HepG2 (cell line): ENCODE data around the gene CPPED1.
A peak's percentile ranks its signal among the peaks of the same experiment; 100 is the strongest.

ENCODE experiments used
- CCAR2 ChIP-seq: fragments of 200-400 bp; formaldehyde crosslinking; optimal IDR thresholded peaks from 2 replicates; pipeline ENCODE3; 2018; ENCODE audit warnings: low read depth, mild to moderate bottlenecking, low read length, moderate library complexity
- PAWR ChIP-seq: sonication (generic); formaldehyde crosslinking; IDR thresholded peaks from 2 replicates; pipeline ENCODE4 v1.4.0; 2020; ENCODE audit warnings: missing genetic modification reagents, mild to moderate bottlenecking, borderline replicate concordance
- POLR2AphosphoS5 ChIP-seq: IDR thresholded peaks from 2 replicates; pipeline ENCODE4 v1.6.1; 2012; ENCODE audit warnings: low read depth, low read length
- SALL2 ChIP-seq: sonication (generic); formaldehyde crosslinking; IDR thresholded peaks from 2 replicates; pipeline ENCODE4 v1.8.1; 2023; ENCODE audit warnings: mild to moderate bottlenecking, missing genetic modification reagents, inconsistent platforms
- ZBTB10 ChIP-seq: sonication (generic); formaldehyde crosslinking; IDR thresholded peaks from 2 replicates; pipeline ENCODE4 v1.4.0; 2020; ENCODE audit warnings: missing genetic modification reagents, borderline replicate concordance
- TF ChIP-seq, protein P1 (sequence below): sonication (generic); formaldehyde crosslinking; IDR thresholded peaks from 2 replicates; pipeline ENCODE4 v1.5.0; 2020; ENCODE audit warnings: mild to moderate bottlenecking, missing genetic modification reagents, moderate library complexity
- TF ChIP-seq, protein P2 (sequence below): IDR thresholded peaks from 2 replicates; pipeline ENCODE4 v1.6.1; 2012; ENCODE audit warnings: inconsistent platforms

- TF ChIP-seq CCAR2 (no peak), ZBTB10 (CRISPR knock-in tag) (no peak), SALL2 (no peak), POLR2AphosphoS5 (no peak), PAWR (no peak)
- TF ChIP-seq, protein P1, sequence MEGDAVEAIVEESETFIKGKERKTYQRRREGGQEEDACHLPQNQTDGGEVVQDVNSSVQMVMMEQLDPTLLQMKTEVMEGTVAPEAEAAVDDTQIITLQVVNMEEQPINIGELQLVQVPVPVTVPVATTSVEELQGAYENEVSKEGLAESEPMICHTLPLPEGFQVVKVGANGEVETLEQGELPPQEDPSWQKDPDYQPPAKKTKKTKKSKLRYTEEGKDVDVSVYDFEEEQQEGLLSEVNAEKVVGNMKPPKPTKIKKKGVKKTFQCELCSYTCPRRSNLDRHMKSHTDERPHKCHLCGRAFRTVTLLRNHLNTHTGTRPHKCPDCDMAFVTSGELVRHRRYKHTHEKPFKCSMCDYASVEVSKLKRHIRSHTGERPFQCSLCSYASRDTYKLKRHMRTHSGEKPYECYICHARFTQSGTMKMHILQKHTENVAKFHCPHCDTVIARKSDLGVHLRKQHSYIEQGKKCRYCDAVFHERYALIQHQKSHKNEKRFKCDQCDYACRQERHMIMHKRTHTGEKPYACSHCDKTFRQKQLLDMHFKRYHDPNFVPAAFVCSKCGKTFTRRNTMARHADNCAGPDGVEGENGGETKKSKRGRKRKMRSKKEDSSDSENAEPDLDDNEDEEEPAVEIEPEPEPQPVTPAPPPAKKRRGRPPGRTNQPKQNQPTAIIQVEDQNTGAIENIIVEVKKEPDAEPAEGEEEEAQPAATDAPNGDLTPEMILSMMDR (CRISPR knock-in tag), result 0 out of 2 replicates have a peak, but pooled peaks have one; percentile 9
- TF ChIP-seq, protein P2, sequence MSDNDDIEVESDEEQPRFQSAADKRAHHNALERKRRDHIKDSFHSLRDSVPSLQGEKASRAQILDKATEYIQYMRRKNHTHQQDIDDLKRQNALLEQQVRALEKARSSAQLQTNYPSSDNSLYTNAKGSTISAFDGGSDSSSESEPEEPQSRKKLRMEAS, result no peak
These were observed 83.7 kb downstream of the CPPED1 start for GRCh38 chr16:12719972-12720371.
